ENCODE results near the gene RMND5A.

RMND5A gene

GRCh38 chr2:86758405-86758804, 38.3 kb downstream of the RMND5A start:
- DNase-seq (ENCODE audit: low read depth, low spot score): no peak
- H3K27ac ChIP-seq: no peak overlapping the region

- H3K27ac ChIP-seq: no peak overlapping the region
- DNase-seq (ENCODE audit: low read depth, low spot score): no peak
These were observed 40.3 kb downstream of the RMND5A start for GRCh38 chr2:86760371-86760770.

GRCh38 chr2:86764661-86765309, 44.7 kb downstream of the RMND5A start:
- DNase-seq (ENCODE audit: low read depth, low spot score): no peak
- H3K27ac ChIP-seq: no peak overlapping the region

- H3K27ac ChIP-seq: no peak overlapping the region
- no peak for DNase-seq (ENCODE audit: low read depth, low spot score)
These were observed 45.2 kb downstream of the RMND5A start for GRCh38 chr2:86765310-86765695.

GRCh38 chr2:86768189-86768949, 48.3 kb downstream of the RMND5A start:
- DNase-seq (ENCODE audit: low read depth, low spot score): no peak
- H3K27ac ChIP-seq: no peak overlapping the region

- no peak for DNase-seq (ENCODE audit: low read depth, low spot score)
These were observed 49.7 kb downstream of the RMND5A start for GRCh38 chr2:86769838-86770237.

GRCh38 chr2:86770816-86771301, 50.8 kb downstream of the RMND5A start:
- DNase-seq (ENCODE audit: low read depth, low spot score): no peak
- H3K27ac ChIP-seq: no peak overlapping the region

More at GRCh38 chr2:86769838-86770237, 49.7 kb downstream of the RMND5A start:
- H3K27ac ChIP-seq: no peak overlapping the region

GRCh38 chr2:86772611-86773010, 52.5 kb downstream of the RMND5A start:
- DNase-seq (ENCODE audit: low read depth, low spot score): no peak
- H3K27ac ChIP-seq: no peak overlapping the region

GRCh38 chr2:86774862-86775261, 54.8 kb downstream of the RMND5A start:
- DNase-seq (ENCODE audit: low read depth, low spot score): no peak
- H3K27ac ChIP-seq: no peak overlapping the region

- no peak overlapping the region for H3K27ac ChIP-seq
- no peak for DNase-seq (ENCODE audit: low read depth, low spot score)
These were observed 55.2 kb downstream of the RMND5A start for GRCh38 chr2:86775338-86775737.

- no peak overlapping the region for H3K27ac ChIP-seq
- no peak for DNase-seq (ENCODE audit: low read depth, low spot score)
These were observed 56.4 kb downstream of the RMND5A start for GRCh38 chr2:86776532-86776931.

- DNase-seq (ENCODE audit: low read depth, low spot score): no peak
- no peak overlapping the region for H3K27ac ChIP-seq
These were observed 58.9 kb downstream of the RMND5A start for GRCh38 chr2:86778957-86779356.

GRCh38 chr2:86779971-86780370, 59.9 kb downstream of the RMND5A start:
- no peak for DNase-seq (ENCODE audit: low read depth, low spot score)
- no peak overlapping the region for H3K27ac ChIP-seq

GRCh38 chr2:86781363-86781762, 61.3 kb downstream of the RMND5A start:
- no peak for DNase-seq (ENCODE audit: low read depth, low spot score)

GRCh38 chr2:86782748-86783147, 62.7 kb downstream of the RMND5A start:
- no peak for DNase-seq (ENCODE audit: low read depth, low spot score)
- H3K27ac ChIP-seq: no peak overlapping the region

More at GRCh38 chr2:86781363-86781762, 61.3 kb downstream of the RMND5A start:
- no peak overlapping the region for H3K27ac ChIP-seq

- DNase-seq (ENCODE audit: low read depth, low spot score): no peak
- H3K27ac ChIP-seq: no peak overlapping the region
These were observed 63.7 kb downstream of the RMND5A start for GRCh38 chr2:86783615-86784339.

GRCh38 chr2:86785456-86785855, 65.4 kb downstream of the RMND5A start:
- no peak overlapping the region for H3K27ac ChIP-seq
- no peak for DNase-seq (ENCODE audit: low read depth, low spot score)

GRCh38 chr2:86786001-86786536, 66.0 kb downstream of the RMND5A start:
- H3K27ac ChIP-seq: no peak overlapping the region
- DNase-seq (ENCODE audit: low read depth, low spot score): no peak

- H3K27ac ChIP-seq: no peak overlapping the region
- DNase-seq (ENCODE audit: low read depth, low spot score): no peak
These were observed 67.6 kb downstream of the RMND5A start for GRCh38 chr2:86787736-86788135.

- no peak overlapping the region for H3K27ac ChIP-seq
- DNase-seq (ENCODE audit: low read depth, low spot score): no peak
These were observed 68.1 kb downstream of the RMND5A start for GRCh38 chr2:86788165-86788564.

Data from epithelial cell of prostate (primary cell).